IPS-15b (cell line): Measurements from ENCODE around the gene HHLA2.
"Not testable (repeated sequence)": the region's sequence is repeated elsewhere in the genome, so short reads cannot be mapped to it uniquely, and the experiment has no call there.

Experiments used
- H3K27me3 ChIP-seq: one replicate; pipeline ENCODE4 v1.6.1; 2013; ENCODE audit warnings: low read length; ENCODE audit not compliant: control insufficient read depth, insufficient read depth
- H3K36me3 ChIP-seq: one replicate; pipeline ENCODE4 v1.6.1; 2013; ENCODE audit warnings: low read length; ENCODE audit not compliant: control insufficient read depth, insufficient read depth
- H3K4me1 ChIP-seq: one replicate; pipeline ENCODE4 v1.6.1; 2013; ENCODE audit warnings: mild to moderate bottlenecking, low read length; ENCODE audit not compliant: control insufficient read depth, insufficient read depth
- H3K4me3 ChIP-seq: one replicate; pipeline ENCODE4 v1.5.1; 2013; ENCODE audit warnings: low read depth, low read length
- H3K9ac ChIP-seq: one replicate; pipeline ENCODE4 v1.6.1; 2013; ENCODE audit warnings: low read depth, mild to moderate bottlenecking, low read length
- H3K9me3 ChIP-seq: one replicate; pipeline ENCODE4 v1.6.1; 2013; ENCODE audit warnings: mild to moderate bottlenecking, low read length; ENCODE audit not compliant: control insufficient read depth, insufficient read depth

Gene HHLA2, protein sequence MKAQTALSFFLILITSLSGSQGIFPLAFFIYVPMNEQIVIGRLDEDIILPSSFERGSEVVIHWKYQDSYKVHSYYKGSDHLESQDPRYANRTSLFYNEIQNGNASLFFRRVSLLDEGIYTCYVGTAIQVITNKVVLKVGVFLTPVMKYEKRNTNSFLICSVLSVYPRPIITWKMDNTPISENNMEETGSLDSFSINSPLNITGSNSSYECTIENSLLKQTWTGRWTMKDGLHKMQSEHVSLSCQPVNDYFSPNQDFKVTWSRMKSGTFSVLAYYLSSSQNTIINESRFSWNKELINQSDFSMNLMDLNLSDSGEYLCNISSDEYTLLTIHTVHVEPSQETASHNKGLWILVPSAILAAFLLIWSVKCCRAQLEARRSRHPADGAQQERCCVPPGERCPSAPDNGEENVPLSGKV

GRCh38 chr3:108296239-108296638 lies at the start of gene HHLA2:
TSS of gene HHLA2 (plus strand) at chr3:108296548. CDS start at chr3:108351814, 55,266 bp downstream.
- H3K9ac ChIP-seq, result no peak within 1 kb of the TSS
- no peaks in the 10 kb centered on the region for H3K9me3 ChIP-seq
- H3K27me3 ChIP-seq, result no peaks in the 10 kb centered on the region
- no peak within 1 kb of the TSS for H3K4me3 ChIP-seq
- no peaks in the 10 kb centered on the region for H3K36me3 ChIP-seq
- peaks cover 2% of the 10 kb centered on the region for H3K4me1 ChIP-seq

DNA sequence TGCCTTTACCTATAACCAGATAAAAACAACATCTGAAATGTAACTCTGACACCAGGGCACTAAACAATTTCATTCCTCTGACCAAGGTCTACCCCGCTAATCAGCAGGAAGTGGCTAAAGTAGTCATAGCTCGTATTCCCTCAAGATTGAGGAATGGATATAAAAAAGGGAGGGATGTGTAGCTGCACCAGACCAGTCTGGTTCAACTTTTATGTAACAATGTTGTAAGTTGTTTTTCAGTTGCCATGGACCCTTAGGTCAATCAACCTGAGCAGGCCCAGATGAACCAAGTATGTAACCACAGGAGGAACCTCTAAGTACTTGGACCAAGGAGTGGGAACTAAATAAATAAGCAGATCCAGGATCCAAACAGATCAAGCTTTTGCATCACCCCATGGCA lies 45.7 kb upstream of the HHLA2 start:
- Histone ChIP-seq H3K9me3 (no peaks in the 10 kb centered on the region), H3K4me1 (no peaks in the 10 kb centered on the region), H3K27me3 (no peaks in the 10 kb centered on the region), H3K4me3 (no peak overlapping the region), H3K36me3 (no peaks in the 10 kb centered on the region), H3K9ac (no peak overlapping the region)

- H3K36me3 ChIP-seq, result no peaks in the 10 kb centered on the region
These were observed 45.1 kb upstream of the HHLA2 start for GRCh38 chr3:108251265-108251664.

GRCh38 chr3:108251844-108252243 lies 44.5 kb upstream of the HHLA2 start:
- H3K9ac ChIP-seq, result no peak overlapping the region
- H3K4me3 ChIP-seq, result no peak overlapping the region
- H3K9me3 ChIP-seq, result no peaks in the 10 kb centered on the region
- no peaks in the 10 kb centered on the region for H3K4me1 ChIP-seq
- no peaks in the 10 kb centered on the region for H3K27me3 ChIP-seq
- H3K36me3 ChIP-seq, result no peaks in the 10 kb centered on the region

More at GRCh38 chr3:108251265-108251664, 45.1 kb upstream of the HHLA2 start:
- Histone ChIP-seq H3K4me1 (no peaks in the 10 kb centered on the region), H3K9ac (no peak overlapping the region), H3K4me3 (no peak overlapping the region), H3K9me3 (no peaks in the 10 kb centered on the region), H3K27me3 (no peaks in the 10 kb centered on the region)

- no peak overlapping the region for H3K4me3 ChIP-seq
- H3K36me3 ChIP-seq, result no peaks in the 10 kb centered on the region
- no peak overlapping the region for H3K9ac ChIP-seq
- no peaks in the 10 kb centered on the region for H3K27me3 ChIP-seq
- H3K4me1 ChIP-seq, result no peaks in the 10 kb centered on the region
- no peaks in the 10 kb centered on the region for H3K9me3 ChIP-seq
These were observed 41.2 kb upstream of the HHLA2 start for GRCh38 chr3:108255131-108255530.

DNA sequence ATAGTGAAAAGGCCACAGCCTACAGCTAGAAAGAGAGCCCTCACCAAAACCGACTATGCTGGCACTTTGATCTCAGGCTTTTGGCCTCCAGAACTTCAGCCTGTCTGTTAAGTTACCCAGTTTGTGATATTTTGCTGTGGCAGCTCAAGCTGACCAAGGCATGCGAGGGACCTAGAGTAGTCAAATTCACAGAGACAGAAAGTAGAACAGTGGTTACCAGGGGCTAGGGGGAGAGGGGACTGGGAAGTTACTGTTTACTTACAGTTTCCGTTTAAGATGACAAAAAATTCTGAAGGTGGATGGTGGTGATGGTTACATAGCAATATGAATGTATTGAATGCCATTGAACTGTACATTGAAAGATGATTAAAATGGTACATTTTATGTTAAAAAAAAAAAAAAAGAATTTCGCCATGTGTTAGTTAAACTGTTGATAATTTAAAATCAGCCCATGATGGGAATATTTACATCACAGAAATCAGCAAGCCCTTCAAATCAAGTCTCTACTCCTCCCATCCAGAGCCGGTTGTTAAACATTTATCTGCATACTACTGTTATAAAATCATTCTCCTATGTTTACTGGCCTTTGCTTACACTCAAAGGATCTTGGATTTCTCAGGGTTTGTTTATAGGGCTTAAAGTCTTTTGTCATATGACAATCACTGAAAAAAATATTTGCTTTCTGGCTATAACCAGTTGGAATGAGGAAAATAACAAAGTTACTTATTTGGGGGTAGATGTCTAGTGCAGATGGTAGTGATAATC lies 31.6 kb upstream of the HHLA2 start:
- not testable (repeated sequence) for H3K36me3 ChIP-seq, H3K9ac ChIP-seq, H3K4me3 ChIP-seq, H3K9me3 ChIP-seq, H3K4me1 ChIP-seq, H3K27me3 ChIP-seq

DNA sequence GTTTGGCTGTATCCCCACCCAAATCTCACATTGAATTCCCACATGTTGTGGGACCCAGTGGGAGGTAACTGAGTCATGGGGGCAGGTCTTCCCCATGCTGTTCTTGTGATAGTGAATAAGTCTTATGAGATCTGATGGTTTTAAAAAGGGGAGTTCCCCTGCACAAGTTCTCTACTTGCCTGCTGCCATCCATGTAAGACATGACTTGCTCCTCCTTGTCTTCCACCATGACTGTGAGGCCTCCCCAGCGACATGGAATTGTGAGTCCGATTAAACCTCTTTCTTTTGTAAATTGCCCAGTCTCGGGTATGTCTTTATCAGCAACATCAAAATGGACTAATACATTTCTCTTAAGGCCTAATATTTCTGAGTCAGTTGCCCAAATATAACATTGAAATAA lies 28.1 kb upstream of the HHLA2 start:
- not testable (repeated sequence) for H3K9ac ChIP-seq, H3K36me3 ChIP-seq, H3K4me3 ChIP-seq, H3K27me3 ChIP-seq, H3K4me1 ChIP-seq, H3K9me3 ChIP-seq

- no peaks in the 10 kb centered on the region for H3K9me3 ChIP-seq
- H3K4me1 ChIP-seq, result no peaks in the 10 kb centered on the region
- no peak overlapping the region for H3K9ac ChIP-seq
- H3K36me3 ChIP-seq, result no peaks in the 10 kb centered on the region
- no peaks in the 10 kb centered on the region for H3K27me3 ChIP-seq
- no peak overlapping the region for H3K4me3 ChIP-seq
These were observed 24.7 kb upstream of the HHLA2 start for GRCh38 chr3:108271626-108272025.

GRCh38 chr3:108279066-108279465 lies 17.3 kb upstream of the HHLA2 start:
- not testable (repeated sequence) for H3K4me3 ChIP-seq, H3K9ac ChIP-seq, H3K4me1 ChIP-seq, H3K36me3 ChIP-seq, H3K27me3 ChIP-seq
- H3K9me3 ChIP-seq, result peaks cover 11% of the 10 kb centered on the region

DNA sequence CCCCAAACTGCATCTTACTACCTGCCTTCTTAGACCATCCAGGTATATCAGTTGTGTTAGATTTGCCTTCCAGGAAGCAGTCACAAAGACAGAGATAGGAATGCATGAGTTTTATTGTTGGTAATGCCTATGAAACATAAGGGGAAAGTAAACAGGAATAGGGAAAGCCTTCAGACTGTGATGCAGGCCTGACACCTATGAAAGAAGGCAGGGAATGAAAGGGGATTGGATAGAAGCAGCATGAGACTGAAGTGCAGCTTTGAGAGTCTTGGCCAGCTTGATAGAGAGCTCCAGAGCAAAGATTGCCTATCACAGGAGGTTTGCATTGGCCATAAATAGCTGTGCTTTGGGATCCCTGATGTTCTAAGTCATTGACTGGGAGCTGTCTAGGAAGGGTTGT lies 15.9 kb upstream of the HHLA2 start:
- no peak overlapping the region for H3K4me3 ChIP-seq
- H3K27me3 ChIP-seq, result no peaks in the 10 kb centered on the region
- H3K9me3 ChIP-seq, result peaks cover 11% of the 10 kb centered on the region
- no peaks in the 10 kb centered on the region for H3K36me3 ChIP-seq
- no peaks in the 10 kb centered on the region for H3K4me1 ChIP-seq
- H3K9ac ChIP-seq, result no peak overlapping the region

- H3K4me3 ChIP-seq, result no peak overlapping the region
- no peaks in the 10 kb centered on the region for H3K36me3 ChIP-seq
- H3K9me3 ChIP-seq, result peaks cover 11% of the 10 kb centered on the region
- H3K27me3 ChIP-seq, result no peaks in the 10 kb centered on the region
- no peaks in the 10 kb centered on the region for H3K4me1 ChIP-seq
- no peak overlapping the region for H3K9ac ChIP-seq
These were observed 14.7 kb upstream of the HHLA2 start for GRCh38 chr3:108281670-108282069.

GRCh38 chr3:108283006-108283405 lies 13.3 kb upstream of the HHLA2 start:
- Histone ChIP-seq H3K9ac (no peak overlapping the region), H3K36me3 (no peaks in the 10 kb centered on the region)

More at GRCh38 chr3:108283006-108283405, 13.3 kb upstream of the HHLA2 start:
- Histone ChIP-seq H3K4me3 (no peak overlapping the region), H3K9me3 (peaks cover 11% of the 10 kb centered on the region), H3K4me1 (no peaks in the 10 kb centered on the region), H3K27me3 (no peaks in the 10 kb centered on the region)
